ENCODE data around the gene PORCN. TPM values are rescaled to one million over a fixed set of nuclear protein-coding genes. Genes with fewer than 3 reads are reported as not detected.

Gene PORCN
- total RNA-seq, 1 experiment from 2014 or later = 11.9 TPM

DNA sequence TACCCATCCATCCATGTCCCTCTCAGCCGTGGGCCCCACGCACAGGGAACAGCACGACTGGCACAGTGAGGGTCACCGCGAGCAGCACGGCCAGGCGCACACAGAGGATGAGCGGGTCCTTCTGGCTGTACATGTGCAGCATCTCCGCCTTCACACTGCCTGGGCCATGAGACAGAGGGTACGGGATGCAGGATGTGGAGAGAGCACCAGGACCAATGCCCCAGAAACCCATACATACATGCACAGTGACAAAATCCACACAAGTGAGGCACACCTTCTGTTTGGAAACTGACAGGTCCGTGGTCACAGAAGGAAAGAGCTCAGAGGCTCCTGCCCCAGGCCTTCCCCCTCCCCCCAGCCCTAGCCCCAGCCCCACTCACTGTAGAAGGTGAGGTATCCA, 48.2 kb upstream of the PORCN start:
- DNase-seq (ENCODE audit: low spot score) = no peak
- no peaks in the 10 kb centered on the region for H3K9me3 ChIP-seq (ENCODE audit: low read depth, low read length, poor library complexity, severe bottlenecking)
- no peak overlapping the region for H3K27ac ChIP-seq (ENCODE audit: low read depth, low read length, poor library complexity, severe bottlenecking)
- ChIA-PET CTCF (no interaction called here), POLR2A (ENCODE audit: low non-redundant PET) (no interaction called here)
- BruUV-seq (replicated peaks) = no TSS peak
- H3K4me1 ChIP-seq (ENCODE audit: insufficient read depth, low read length, poor library complexity, severe bottlenecking) = no peaks in the 10 kb centered on the region
- TF ChIP-seq CTCF (conservative IDR thresholded peaks at IDR 0.05; ENCODE audit: low read depth, low read length) (no peak), EZH2 (IDR thresholded peaks at IDR 0.05; ENCODE audit: borderline replicate concordance, low read depth, low read length, poor library complexity, severe bottlenecking) (no peak)
- peaks cover 8% of the 10 kb centered on the region for H3K36me3 ChIP-seq (ENCODE audit: insufficient read depth, low read length, poor library complexity, severe bottlenecking)
- intact Hi-C loops (cut with micrococcal nuclease; ENCODE audit: unreplicated experiment) = no loop called here
- no peak overlapping the region for H3K4me3 ChIP-seq (ENCODE audit: low read depth, low read length, poor library complexity, severe bottlenecking)
- no peaks in the 10 kb centered on the region for H3K27me3 ChIP-seq (replicated peaks; ENCODE audit: insufficient read depth, low read depth, low read length, poor library complexity)

GRCh38 chrX:48461830-48462229, 47.0 kb upstream of the PORCN start:
- Histone ChIP-seq H3K4me1 (ENCODE audit: insufficient read depth, low read length, poor library complexity, severe bottlenecking) (no peaks in the 10 kb centered on the region), H3K36me3 (ENCODE audit: insufficient read depth, low read length, poor library complexity, severe bottlenecking) (peaks cover 8% of the 10 kb centered on the region), H3K27me3 (replicated peaks; ENCODE audit: insufficient read depth, low read depth, low read length, poor library complexity) (no peaks in the 10 kb centered on the region), H3K27ac (ENCODE audit: low read depth, low read length, poor library complexity, severe bottlenecking) (no peak overlapping the region), H3K4me3 (ENCODE audit: low read depth, low read length, poor library complexity, severe bottlenecking) (no peak overlapping the region), H3K9me3 (ENCODE audit: low read depth, low read length, poor library complexity, severe bottlenecking) (no peaks in the 10 kb centered on the region)
- no TSS peak for BruUV-seq (replicated peaks)
- TF ChIP-seq EZH2 (IDR thresholded peaks at IDR 0.05; ENCODE audit: borderline replicate concordance, low read depth, low read length, poor library complexity, severe bottlenecking) = no peak
- TF ChIP-seq CTCF (conservative IDR thresholded peaks at IDR 0.05; ENCODE audit: low read depth, low read length) = no peak
- CTCF ChIA-PET = no interaction called here
- intact Hi-C loops (cut with micrococcal nuclease; ENCODE audit: unreplicated experiment) = no loop called here
- no peak for DNase-seq (ENCODE audit: low spot score)
- POLR2A ChIA-PET (ENCODE audit: low non-redundant PET) = no interaction called here

DNA sequence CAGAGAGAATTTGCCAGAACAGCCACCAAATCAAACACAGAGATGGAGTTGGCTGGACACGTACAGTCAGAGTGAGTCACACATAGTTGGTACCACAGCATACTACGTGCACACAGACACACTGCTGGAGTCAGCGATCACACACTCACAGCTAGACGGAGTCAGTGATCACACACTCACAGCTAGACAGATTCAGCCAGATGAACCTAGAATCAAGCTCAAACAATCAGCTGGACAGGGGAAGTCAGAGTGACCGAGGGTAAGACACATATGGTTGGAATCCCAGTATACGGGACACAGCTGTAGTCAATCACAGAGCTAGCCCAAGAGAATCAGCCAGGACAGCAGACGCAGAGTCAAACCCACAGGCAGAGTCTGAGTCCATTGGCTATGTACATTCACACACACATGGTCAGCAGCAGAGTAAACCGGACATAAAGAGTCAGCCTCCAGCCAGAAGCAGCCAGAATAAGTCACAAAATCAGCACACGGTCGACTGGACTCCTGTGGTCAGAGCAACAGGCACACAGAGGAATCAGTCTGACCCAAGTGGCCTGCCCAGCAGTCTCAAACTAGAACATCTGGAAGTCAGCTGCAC, 43.4 kb upstream of the PORCN start:
- H3K27ac ChIP-seq (ENCODE audit: low read depth, low read length, poor library complexity, severe bottlenecking) = no peak overlapping the region
- CTCF ChIA-PET = no interaction called here

More for the DNA sequence above, 43.4 kb upstream of the PORCN start:
- Histone ChIP-seq H3K4me3 (ENCODE audit: low read depth, low read length, poor library complexity, severe bottlenecking) (no peak overlapping the region), H3K9me3 (ENCODE audit: low read depth, low read length, poor library complexity, severe bottlenecking) (no peaks in the 10 kb centered on the region), H3K4me1 (ENCODE audit: insufficient read depth, low read length, poor library complexity, severe bottlenecking) (no peaks in the 10 kb centered on the region), H3K36me3 (ENCODE audit: insufficient read depth, low read length, poor library complexity, severe bottlenecking) (peaks cover 8% of the 10 kb centered on the region), H3K27me3 (replicated peaks; ENCODE audit: insufficient read depth, low read depth, low read length, poor library complexity) (no peaks in the 10 kb centered on the region)
- intact Hi-C loops (cut with micrococcal nuclease; ENCODE audit: unreplicated experiment) = no loop called here
- POLR2A ChIA-PET (ENCODE audit: low non-redundant PET) = no interaction called here
- no peak for DNase-seq (ENCODE audit: low spot score)
- TF ChIP-seq CTCF (conservative IDR thresholded peaks at IDR 0.05; ENCODE audit: low read depth, low read length) (no peak), EZH2 (IDR thresholded peaks at IDR 0.05; ENCODE audit: borderline replicate concordance, low read depth, low read length, poor library complexity, severe bottlenecking) (no peak)
- BruUV-seq (replicated peaks) = no TSS peak

Measured in A673 (cell line).